Transverse colon (tissue), 4 donors: ENCODE data around the gene LRRC4C. TPM values are rescaled to one million over a fixed set of nuclear protein-coding genes. Genes with fewer than 3 reads are reported as not detected.

Source experiments
- DNase-seq: peaks from one replicate; pipeline ENCODE4 v3.0.0-alpha.2; 2019
- H3K27ac ChIP-seq, 4 donors: fragments of 200-600 bp; sonication (generic); 2 replicates each; pipeline ENCODE4 v1.5.1; 2016 to 2018; ENCODE audit warnings: inconsistent platforms in 4 of 4
- H3K27me3 ChIP-seq: fragments of 200-600 bp; sonication (generic); 2 replicates; pipeline ENCODE4 v1.5.1; 2017; ENCODE audit warnings: inconsistent platforms
- H3K36me3 ChIP-seq, 4 donors: fragments of 200-600 bp; sonication (generic); 2 replicates each; pipeline ENCODE4 v1.5.1; 2017 to 2019; ENCODE audit warnings: inconsistent platforms in 4 of 4
- H3K4me1 ChIP-seq, 4 donors: fragments of 200-600 bp; sonication (generic); 2 replicates each; pipeline ENCODE4 v1.5.1; 2017 to 2020; ENCODE audit warnings: inconsistent platforms in 4 of 4
- H3K4me3 ChIP-seq, 4 donors: fragments of 200-600 bp; sonication (generic); 1 replicate in 1 of 4; 2 replicates in 3 of 4; pipeline versions ENCODE4 v1.5.1 to v1.6.1; 2017 to 2019; ENCODE audit warnings: inconsistent platforms in 4 of 4
- H3K9me3 ChIP-seq, 2 donors: fragments of 200-600 bp; sonication (generic); 2 replicates each; pipeline ENCODE4 v1.5.1; 2017 to 2019; ENCODE audit warnings: inconsistent platforms in 2 of 2
- EP300 ChIP-seq: sonication (generic); formaldehyde crosslinking; IDR thresholded peaks from one replicate; pipeline ENCODE4 v1.6.1; 2017; ENCODE audit warnings: antibody characterized with exemption, low read depth
- POLR2A ChIP-seq: fragments of 450-650 bp; IDR thresholded peaks from one replicate; pipeline ENCODE4 v1.6.1; 2016; ENCODE audit warnings: antibody characterized with exemption, mild to moderate bottlenecking, moderate library complexity
- POLR2AphosphoS5 ChIP-seq, 3 donors: sonication (generic); formaldehyde crosslinking; IDR thresholded peaks; one replicate each; pipeline ENCODE4 v1.6.1; 2016; ENCODE audit warnings: antibody characterized with exemption in 3 of 3
- WGBS, 2 donors: methylation state at CpG; one replicate each; pipeline ENCODE4 v1.1.5; 2018; ENCODE audit warnings: low coverage in 1 of 2; 5-methylcytosine and 5-hydroxymethylcytosine counted together
- in situ Hi-C, 4 donors: fragments of 200-750 bp; cut with MboI; loops; one replicate each; pipeline versions ENCODE4 v1.15.0 to v1.15.1; 2017; ENCODE audit warnings: low sequenced_read_pairs in 3 of 4, low pct_ligation_motif_present in 1 of 4, low pct_unique_long_range_greater_than_20kb in 1 of 4
- intact Hi-C: fragments of 100-400 bp; cut with DNase I; formaldehyde crosslinking; loops from one replicate; pipeline ENCODE4 v1.15.1; 2023; ENCODE audit warnings: low total_unique reads
- total RNA-seq, 4 donors: library from RNA; depleted of rRNA; stranded (reverse); fragments of >200 nt; gene quantifications; one replicate each; pipeline ENCODE4 v1.1.0, GENCODE V29; 2016
- TF ChIP-seq, protein P1 (sequence below), 5 experiments: fragments of 200-600 bp in 3 of 5; fragments of 450-650 bp in 2 of 5; sonication (generic) in 3 of 5; IDR thresholded peaks; 1 replicate in 2 of 5; 2 replicates in 3 of 5; pipeline ENCODE4 v1.5.1; 2016 to 2017; ENCODE audit warnings: antibody characterized with exemption in 5 of 5, inconsistent platforms in 3 of 5, mild to moderate bottlenecking in 2 of 5, moderate library complexity in 1 of 5

LRRC4C gene
- total RNA-seq, 4 donors from 2014 or later = 0.55 to 1.9 (median 0.64) TPM; not detected in 1

DNA sequence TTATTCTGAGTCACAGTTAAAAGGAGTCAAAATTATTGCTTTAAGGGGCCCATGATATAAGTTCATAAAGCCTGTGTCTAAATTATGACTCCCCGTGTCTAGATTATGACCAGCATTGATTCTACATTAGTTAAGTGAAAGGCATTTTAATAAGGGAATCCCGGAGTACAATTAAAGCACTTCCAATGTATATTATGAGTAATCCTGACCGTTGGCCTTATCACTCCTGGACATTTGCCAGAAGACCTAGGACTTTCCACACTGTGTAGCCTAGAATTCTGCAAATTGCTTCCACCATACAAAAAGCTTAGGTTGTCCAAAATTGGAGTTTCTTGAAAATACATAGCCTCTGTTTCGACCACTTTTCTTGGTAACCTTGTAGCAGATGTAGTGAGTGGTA, 1292.6 kb downstream of the LRRC4C start:
- TF ChIP-seq EP300 (no peak), POLR2AphosphoS5 (IDR thresholded peaks at IDR 0.05) (no peak), POLR2A (no peak)
- TF ChIP-seq, protein P1, sequence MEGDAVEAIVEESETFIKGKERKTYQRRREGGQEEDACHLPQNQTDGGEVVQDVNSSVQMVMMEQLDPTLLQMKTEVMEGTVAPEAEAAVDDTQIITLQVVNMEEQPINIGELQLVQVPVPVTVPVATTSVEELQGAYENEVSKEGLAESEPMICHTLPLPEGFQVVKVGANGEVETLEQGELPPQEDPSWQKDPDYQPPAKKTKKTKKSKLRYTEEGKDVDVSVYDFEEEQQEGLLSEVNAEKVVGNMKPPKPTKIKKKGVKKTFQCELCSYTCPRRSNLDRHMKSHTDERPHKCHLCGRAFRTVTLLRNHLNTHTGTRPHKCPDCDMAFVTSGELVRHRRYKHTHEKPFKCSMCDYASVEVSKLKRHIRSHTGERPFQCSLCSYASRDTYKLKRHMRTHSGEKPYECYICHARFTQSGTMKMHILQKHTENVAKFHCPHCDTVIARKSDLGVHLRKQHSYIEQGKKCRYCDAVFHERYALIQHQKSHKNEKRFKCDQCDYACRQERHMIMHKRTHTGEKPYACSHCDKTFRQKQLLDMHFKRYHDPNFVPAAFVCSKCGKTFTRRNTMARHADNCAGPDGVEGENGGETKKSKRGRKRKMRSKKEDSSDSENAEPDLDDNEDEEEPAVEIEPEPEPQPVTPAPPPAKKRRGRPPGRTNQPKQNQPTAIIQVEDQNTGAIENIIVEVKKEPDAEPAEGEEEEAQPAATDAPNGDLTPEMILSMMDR (IDR thresholded peaks at IDR 0.05) = no peak
- no peak overlapping the region for H3K27ac ChIP-seq
- peaks cover 0 to 7% of the 10 kb centered on the region in 2 donors for H3K9me3 ChIP-seq
- no peaks in the 10 kb centered on the region for H3K36me3 ChIP-seq
- no peak overlapping the region for H3K4me3 ChIP-seq
- no peak for DNase-seq
- WGBS, 2 donors = 48 to 53% methylated on average over 4 of the region's 4 CpGs
- in situ Hi-C loops (no loop called here), intact Hi-C loops (no loop called here)
- no peaks in the 10 kb centered on the region for H3K27me3 ChIP-seq
- H3K4me1 ChIP-seq = no peaks in the 10 kb centered on the region

DNA sequence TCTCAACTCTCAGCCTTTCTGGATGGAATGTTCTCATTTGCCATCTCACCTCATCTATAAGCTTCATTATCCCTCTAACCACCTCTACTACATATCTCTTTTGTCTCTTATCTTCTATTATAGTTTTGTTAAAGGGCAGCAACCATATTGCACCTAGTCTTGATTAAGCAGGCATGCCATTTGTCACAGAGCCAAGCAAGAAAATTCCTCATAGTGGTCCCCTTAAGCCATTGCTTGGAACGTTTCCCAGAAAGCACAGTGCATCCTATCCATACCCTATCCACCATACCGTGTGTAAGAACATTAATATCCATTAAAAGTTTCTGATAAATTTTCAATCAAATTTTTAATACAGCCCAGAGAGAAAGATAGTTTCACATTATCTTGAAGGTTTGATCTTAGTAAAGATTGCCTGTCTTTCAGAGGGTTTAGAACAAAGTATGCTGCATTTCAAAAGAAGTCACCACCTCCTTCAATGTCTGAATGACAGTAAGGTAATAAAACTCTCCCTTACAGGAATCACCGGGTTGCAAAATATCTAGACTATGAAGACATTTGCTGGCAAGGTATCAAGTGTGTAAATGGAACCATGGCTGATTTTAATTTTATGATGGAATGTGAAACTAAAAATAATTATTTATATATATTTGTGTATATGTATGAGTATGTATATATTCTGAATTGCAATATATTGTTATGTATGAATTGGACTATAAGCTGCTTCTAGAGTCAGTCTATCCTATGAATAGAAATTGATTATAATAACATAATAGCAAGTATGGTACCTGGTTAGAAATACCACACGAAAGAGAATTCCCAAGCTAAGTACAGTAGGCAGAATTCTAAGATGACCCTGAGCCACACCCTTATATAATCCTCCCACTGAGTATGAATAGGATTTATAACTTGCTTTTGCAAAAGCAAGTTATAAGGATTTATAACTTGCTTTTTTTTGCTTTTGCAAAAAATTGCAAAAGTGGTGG, 1296.3 kb downstream of the LRRC4C start:
- peaks cover 0 to 7% of the 10 kb centered on the region in 2 donors for H3K9me3 ChIP-seq
- H3K27me3 ChIP-seq = no peaks in the 10 kb centered on the region
- in situ Hi-C loops (no loop called here), intact Hi-C loops (no loop called here)
- no peaks in the 10 kb centered on the region for H3K36me3 ChIP-seq
- TF ChIP-seq POLR2AphosphoS5 (IDR thresholded peaks at IDR 0.05) (no peak), EP300 (no peak), POLR2A (no peak)
- TF ChIP-seq, protein P1 (IDR thresholded peaks at IDR 0.05) = no peak
- H3K4me1 ChIP-seq = no peaks in the 10 kb centered on the region
- DNase-seq = no peak
- H3K4me3 ChIP-seq = no peak overlapping the region
- no peak overlapping the region for H3K27ac ChIP-seq
- 22 to 31% methylated on average over 4 of the region's 4 CpGs for WGBS, 2 donors

DNA sequence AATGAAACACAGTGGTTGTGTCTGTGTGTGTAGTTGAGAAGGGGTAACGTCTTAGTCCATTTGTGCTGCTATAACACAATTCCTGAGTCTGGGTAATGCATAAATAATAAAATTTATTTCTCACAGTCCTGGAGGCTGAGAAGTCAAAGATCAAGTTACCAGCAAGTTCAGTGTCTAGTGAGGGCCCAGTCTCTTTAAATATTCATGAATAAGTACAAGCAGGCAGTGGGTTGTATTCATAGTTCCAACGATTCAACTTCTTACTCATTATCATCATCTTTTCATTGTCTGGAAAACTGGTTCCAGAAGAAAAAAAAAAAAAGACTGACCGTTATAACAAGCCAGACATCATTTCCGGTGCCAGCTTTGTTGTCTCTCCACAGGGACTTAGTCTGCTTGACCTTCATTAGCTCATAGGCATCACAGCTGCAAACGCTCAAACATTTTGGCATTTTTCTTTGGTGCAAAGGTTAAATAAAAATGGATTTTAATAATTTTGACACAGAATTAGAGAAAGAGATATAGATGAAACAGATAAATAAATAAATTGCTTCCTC, 1297.5 kb downstream of the LRRC4C start:
- WGBS, 2 donors = 56 to 60% methylated on average over 5 of the region's 5 CpGs
- in situ Hi-C loops = no loop called here
- peaks cover 0 to 7% of the 10 kb centered on the region in 2 donors for H3K9me3 ChIP-seq

DNA sequence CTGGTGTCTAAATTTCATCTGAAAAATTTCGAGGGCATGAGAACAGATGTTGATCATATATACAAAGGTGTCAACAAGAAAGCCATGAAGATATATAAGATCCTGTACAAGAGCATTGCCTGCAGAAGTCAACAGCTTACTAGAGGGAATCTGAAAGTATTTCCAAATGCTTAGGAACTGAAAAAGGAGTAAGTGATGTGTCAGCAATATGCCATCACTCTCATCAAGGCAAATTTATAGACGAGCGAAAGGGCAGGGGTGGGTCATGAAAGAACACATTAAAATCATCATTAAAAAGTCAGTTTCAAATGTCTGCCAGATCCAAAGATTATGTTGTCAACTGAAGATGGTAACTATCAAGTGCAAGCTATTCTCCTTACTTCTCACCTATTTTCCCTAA, 1299.0 kb downstream of the LRRC4C start:
- no peak for DNase-seq
- Histone ChIP-seq H3K9me3 (peaks cover 0 to 2% of the 10 kb centered on the region in 2 donors), H3K36me3 (no peaks in the 10 kb centered on the region), H3K27ac (no peak overlapping the region), H3K4me1 (no peaks in the 10 kb centered on the region), H3K4me3 (no peak overlapping the region), H3K27me3 (no peaks in the 10 kb centered on the region)
- in situ Hi-C loops = no loop called here
- TF ChIP-seq, protein P1 (IDR thresholded peaks at IDR 0.05) = no peak
- no peak for TF ChIP-seq POLR2AphosphoS5 (IDR thresholded peaks at IDR 0.05)
- no peak for TF ChIP-seq POLR2A
- no peak for TF ChIP-seq EP300
- intact Hi-C loops = no loop called here
- 59 to 63% methylated on average over 3 of the region's 3 CpGs for WGBS, 2 donors

More for the DNA sequence above, 1297.5 kb downstream of the LRRC4C start:
- DNase-seq = no peak
- H3K27ac ChIP-seq = no peak overlapping the region
- H3K4me1 ChIP-seq = no peaks in the 10 kb centered on the region
- no peaks in the 10 kb centered on the region for H3K27me3 ChIP-seq
- intact Hi-C loops = no loop called here
- TF ChIP-seq, protein P1 (IDR thresholded peaks at IDR 0.05) = no peak
- TF ChIP-seq POLR2AphosphoS5 (IDR thresholded peaks at IDR 0.05) (no peak), EP300 (no peak), POLR2A (no peak)
- no peaks in the 10 kb centered on the region for H3K36me3 ChIP-seq
- no peak overlapping the region for H3K4me3 ChIP-seq
